Activated CD4-positive, alpha-beta T cell treated with anti-CD3 and anti-CD28 coated beads, Interleukin-2, Interleukin-6, amounts not matched to agents 100 ng/mL and 50 ng/mL, durations not matched to agents 16 hours and 8 hours (primary cell): ENCODE measurements around the gene SPTBN5.
A peak's percentile ranks its signal among the peaks of the same experiment; 100 is the strongest.

Source experiments
- DNase-seq: peaks from one replicate; pipeline ENCODE4 v3.0.0-alpha.2; 2020

The SPTBN5 gene

DNA sequence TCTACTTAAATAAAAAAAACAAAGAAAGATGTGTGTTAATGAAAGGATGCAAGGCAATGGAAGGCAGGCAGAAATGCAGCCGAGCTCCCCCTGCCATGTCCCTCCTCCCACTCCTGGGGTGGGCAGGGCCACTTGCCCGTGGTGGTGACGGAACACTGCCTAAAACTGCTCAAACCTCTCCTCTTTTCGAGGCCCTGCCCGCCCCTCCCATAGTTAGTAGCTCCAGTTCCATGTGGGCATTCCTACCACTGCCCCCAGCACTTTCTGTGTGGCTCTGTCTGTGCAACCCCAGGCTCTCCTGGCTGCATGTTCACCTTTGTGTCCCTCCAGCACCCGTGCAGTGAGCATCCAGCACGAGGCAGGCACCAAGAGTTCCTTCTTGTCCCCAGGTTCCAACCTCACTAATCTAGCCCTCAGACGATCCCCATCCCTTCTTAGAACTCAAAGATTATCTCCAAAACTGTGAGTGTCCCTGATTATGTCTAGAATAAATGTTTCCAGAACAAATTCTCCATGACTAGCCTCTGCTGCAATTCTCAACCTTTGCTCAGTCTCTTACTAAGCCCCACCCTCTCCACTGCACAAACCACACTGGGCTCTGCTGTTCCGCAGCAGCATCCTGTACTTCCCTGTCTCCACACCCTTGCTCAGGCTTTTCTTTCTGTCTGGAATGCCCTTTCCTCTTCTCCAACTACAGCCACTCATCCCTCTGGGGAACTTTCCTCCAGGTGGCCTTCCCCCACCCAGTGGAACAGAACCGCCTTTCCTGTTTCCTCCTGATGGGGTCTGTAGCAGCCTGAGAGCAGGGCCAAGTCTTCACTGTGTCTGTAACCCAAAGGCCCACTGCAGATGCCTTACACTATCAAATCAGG is 32.6 kb upstream of the SPTBN5 start:
- DNase-seq, result no peak

DNA sequence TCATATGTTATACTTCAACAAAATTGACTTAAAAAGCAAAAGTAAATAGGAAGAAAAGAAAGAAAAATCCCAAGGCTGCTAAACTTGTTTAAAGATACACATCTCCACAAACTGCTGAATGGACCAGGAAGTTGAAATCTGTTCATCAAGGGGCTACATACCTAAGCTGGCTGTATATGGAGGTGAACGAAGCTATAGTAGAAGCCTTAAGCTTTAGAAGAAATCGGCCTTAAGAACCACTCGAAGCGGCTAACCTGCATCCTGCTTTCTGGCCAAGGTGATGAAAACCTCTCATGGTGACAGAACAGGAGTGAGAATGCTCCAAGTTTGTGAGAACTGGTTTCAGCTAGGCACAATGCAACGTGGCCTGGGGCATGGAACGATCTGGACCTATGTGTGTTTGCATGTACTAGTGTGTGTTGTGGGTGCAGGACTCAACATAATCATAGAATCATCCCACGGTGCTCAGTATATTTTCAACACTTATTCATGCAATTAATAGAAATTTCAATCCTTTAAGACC is 31.3 kb upstream of the SPTBN5 start:
- no peak for DNase-seq

DNA sequence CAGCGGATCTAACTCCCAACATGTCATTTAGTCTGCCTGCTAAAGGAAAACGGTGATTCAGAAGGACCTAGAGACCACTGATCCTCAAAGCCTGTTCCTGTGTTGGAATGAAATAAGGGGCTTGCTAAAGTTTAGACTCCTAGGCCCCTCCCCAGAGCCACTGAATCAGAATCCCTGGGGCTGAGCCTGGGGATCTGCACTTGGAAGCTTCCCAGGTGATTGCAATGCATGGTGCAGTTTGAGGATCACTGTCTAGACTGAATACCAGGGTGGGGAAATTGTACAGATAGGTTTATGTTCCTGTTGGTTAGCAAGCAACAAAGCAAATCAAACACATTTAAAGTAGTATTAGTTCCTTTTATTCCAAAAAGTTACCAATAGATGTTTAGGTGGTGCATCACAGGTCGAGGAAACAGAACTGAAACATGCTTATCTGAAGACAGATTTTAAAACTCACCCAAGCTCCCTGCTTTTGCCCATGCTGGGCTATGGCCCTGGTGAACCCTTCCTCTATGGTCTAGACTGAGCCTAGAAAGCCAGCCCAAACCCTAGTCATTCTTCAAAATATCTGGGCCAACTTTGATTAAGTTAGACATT is 29.6 kb upstream of the SPTBN5 start:
- no peak for DNase-seq

DNA sequence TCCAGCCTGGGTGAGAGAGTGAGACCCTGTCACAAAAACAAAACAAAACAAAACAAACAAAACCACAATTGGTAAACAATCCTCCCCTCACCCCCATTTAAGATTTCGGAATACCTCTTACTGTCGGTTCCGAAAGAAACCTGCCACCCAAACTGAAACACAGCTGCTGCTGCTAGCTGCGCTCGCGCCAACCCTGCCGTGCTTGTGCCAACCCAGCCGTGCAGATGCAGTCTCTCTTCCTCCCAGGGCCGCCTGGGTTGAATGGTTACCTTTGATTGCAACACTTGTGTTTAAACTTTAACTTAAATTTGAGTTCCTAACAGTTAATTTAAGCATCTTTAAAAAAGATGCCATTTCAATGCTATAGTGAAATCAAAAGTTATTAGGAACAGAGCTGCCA is 28.5 kb upstream of the SPTBN5 start:
- DNase-seq, result no peak

DNA sequence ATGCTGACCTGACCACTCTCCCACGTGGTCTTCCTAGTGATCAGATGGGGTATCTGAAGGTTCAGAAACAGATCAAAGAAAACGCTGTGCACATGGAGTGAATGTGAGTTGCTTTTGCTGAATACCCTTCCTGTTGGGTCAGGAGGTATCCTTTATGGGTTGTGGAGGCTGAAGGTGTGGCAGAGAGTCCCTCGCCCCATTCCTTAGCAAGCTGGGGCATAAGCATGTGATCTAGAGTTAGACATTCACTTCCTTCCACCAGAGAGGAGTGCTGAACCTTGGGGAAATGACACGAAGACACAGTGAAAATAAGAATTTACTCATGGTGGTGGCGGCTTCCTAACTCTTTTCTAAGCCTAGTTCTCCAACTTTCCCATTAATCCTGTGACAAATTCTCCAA is 27.8 kb upstream of the SPTBN5 start:
- DNase-seq, result no peak

DNA sequence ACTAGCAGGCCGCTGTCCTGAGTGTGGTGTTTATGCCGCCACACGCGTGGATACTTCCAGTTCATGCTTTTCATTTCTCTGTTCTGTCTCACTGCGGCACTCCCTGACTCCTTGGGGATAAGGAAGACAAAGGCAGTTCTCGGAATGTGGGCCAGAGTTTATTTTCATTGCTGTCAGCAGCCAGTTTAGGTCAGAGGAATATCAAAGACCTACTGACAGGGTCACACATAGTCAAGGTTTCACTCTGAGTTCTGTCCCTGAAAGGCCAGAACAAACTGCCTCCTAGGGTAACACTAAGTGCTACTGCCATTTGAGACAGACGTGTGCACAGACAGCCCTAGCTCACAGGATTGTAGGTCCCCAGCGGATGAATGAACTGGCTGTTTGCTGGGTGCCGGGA is 27.3 kb upstream of the SPTBN5 start:
- no peak for DNase-seq

DNA sequence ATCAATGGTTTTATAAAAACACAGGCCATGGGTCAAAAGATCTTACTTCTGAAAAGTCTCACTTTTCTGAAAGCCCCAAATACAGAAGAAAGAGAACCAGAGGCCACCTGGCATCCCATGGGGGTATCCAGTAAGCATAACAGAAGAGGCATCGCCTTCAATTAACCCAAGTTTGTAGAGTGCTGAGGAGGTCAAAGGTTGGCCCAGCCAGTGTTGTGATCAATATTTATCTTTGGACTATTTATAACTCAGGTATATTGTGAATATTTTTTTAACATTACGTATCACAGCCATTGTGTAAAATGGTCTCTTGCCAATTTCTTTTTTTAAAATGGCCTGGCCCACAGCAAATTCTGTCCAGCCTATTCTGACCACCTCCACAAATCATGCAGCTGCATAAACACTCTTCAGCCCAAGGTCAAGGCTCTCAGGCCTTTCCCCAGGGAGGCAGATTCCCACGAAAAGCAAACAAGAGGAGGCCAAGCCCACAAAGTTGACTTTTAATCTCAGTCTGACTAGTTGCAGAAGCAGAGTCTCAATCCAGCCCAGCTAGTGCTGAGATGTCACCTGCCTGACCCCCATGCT is 26.2 kb upstream of the SPTBN5 start:
- no peak for DNase-seq

DNA sequence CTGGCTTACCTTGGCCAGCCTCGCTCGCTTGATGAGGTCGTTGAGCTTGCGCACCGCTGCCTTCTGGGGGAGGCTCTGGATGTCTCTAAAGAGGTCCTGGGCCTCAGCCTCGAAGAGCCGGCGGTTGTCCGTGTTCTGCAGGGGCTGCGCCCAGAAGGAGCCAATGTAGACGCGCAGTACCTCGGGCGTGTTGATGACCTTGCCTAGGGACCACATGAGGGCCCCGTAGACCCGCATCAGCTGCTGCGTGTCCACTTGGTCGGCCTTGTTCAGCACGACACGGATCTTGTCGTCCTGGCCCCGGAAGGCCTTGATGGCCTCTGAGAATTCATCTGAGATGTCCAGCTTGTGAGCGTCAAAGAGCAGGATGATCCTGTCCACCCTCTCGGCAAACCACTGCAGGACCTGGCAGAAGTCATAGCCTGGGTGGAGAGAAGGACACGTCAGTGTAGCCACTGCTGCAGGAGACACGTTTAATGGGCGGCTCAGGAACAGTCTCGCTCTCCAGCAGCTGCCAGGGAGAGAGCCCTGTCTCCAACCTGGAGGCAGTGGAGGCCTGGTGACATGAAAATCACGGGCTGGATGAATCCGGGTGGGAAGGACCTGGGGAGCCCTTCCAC is 25.5 kb upstream of the SPTBN5 start:
- no peak for DNase-seq

DNA sequence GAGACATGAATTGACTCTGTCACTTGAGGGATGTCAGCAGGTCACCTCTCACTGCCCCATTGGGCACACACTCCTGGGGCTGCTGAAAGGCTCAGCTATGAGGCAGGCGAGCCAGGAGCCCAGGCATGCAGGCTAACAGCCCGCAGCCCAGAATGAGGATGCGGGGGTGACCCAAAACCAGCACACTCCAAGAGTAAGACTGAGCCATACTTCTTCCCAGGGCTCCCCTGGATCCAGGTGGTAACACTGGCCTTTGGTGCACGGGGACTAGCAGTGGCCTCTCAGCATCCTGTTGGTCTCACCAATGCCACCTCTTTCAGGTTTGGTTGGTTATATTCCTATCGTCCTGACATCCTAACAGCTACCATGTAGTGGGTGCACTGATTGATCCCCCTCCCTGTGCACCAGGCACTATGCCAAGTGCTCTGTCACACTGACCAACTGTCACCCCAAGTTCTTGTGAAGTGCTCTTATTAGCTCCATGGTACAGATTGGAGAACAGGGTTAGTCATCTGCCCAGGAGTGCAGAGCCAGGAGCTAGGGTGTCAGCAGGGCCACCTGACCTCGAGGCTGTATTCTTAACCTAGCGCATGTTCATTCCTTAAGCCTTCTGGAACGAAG is 24.8 kb upstream of the SPTBN5 start:
- DNase-seq, result no peak

DNA sequence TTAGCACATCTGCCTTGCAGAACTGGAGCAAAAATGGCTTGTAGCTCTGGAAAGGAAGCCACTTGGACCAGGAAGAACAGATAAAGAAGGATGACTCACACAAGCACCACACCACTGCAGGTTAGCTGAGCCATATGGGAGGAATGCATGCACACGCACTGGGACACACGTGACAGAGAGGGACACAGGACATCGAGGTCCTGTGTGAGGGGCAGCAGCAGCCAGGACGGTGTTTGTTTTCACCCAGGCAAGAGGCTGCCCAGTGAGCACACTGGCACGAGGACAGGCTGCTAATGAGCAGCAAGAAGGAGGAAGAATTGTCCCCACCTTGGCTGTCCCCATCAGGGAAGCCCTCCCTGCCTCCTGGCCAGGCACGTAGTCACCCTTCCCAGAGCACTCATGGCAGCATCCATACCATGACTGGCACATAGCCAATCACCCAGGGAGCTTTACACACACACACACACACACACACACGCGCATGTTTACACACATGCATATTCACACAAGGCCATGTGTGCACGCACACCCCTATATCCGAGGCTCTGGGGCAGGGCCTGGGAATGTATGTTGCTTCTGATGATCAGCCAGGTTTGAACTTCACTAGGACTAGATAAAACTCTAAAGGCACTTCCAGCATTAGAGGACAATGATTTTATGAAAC is 24.0 kb upstream of the SPTBN5 start:
- DNase-seq, result no peak

DNA sequence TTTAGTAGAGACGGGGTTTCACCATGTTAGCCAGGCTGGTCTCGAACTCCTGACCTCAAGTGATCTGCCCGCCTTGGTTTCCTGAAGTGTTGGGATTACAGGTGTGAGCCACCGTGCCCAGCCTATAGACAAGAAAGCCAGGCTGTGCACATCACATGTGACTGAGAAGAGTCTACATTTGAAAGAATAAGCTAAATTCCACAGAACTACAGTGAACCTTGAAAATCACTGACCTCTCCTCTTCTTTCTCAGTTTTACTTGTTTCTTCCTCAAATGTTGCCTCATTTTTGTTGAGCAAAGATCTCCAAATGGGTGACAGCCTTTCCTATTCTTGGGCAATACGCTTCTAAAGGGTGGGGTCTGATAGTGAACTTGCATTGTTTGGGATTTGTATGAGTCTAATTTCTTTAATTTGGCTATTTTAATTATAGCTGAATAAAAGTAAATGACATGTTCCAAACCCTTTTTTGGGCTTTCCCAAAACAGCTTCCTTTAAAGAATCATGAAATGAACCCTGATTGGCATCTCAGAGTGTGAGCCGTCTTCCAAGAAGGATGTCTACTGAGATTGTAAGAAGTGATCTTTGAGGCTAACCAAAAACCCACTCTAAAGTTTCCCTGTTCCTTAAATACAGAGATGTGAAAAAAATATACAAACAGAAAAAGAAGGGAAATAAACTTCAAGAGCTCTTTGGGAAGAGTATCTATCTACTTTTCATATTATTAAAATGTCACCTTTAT is 21.6 kb upstream of the SPTBN5 start:
- no peak for DNase-seq

DNA sequence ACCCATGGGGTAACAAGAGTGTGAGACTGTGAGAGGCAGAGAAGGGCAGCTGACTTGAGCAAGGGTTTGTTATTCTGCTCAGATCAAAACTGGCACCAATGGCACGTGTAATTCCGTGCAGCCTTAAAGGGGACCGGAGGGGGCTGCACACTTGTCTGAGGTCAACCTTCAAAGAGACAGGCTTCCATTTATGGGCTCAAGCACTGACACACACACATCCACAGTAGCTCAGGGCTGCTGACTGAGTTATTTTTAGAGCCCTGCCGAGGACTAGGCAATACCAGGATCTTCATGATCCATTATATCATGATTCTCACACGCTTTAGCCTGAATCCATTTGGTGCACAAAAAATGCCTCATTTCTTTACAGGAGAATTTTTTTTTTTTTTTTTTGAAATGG is 20.6 kb upstream of the SPTBN5 start:
- DNase-seq, result no peak

DNA sequence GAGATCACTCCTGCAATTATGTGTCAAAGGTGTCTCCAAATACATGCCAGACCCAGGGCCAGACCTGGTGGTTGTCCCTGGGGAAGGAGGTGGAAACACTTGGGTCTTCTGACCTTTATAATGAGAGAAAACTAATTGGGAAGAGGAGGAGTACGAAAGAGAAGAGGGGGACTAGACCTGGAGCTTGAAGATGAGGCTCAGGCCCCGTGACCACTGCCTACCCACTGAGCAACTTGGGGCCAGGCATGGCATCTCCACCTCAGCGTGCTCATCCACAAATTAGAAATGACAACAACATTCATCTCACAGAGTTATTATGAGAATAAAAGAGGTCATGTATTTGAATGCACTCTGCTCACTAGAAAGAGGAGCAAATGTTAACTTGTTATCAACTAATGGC is 19.4 kb upstream of the SPTBN5 start:
- no peak for DNase-seq

DNA sequence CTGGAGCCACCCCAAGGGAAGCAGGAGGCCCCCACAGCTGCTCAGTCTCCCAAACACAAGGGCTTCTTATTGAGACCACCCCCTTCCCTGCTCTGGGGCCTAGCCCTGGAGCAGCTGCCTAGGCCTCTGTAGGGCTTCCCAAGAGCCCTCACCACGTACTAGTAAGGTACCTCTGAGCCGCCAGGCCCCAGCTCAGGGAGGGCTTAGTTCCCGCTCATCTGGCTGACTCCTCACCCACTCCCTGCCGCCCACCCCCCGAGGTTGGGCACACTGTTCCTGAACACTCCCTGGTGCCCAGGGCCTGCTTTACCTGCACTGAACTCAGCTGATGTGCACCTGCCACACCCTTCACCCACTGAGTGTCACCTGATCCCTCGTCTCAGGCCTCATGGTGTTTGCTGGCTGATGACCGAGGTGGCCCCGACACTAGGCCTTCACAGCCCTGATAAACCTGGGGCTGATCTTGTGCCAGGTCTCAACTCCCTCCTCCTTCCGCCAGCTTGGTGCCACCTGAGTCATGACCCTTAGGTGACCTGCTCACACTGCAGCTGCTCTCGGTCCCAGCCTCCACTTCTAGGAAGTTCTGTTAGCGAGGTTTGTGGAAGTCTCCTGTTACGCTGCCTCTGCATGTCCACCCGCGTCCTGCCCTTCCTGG is 18.0 kb upstream of the SPTBN5 start:
- DNase-seq, result no peak

DNA sequence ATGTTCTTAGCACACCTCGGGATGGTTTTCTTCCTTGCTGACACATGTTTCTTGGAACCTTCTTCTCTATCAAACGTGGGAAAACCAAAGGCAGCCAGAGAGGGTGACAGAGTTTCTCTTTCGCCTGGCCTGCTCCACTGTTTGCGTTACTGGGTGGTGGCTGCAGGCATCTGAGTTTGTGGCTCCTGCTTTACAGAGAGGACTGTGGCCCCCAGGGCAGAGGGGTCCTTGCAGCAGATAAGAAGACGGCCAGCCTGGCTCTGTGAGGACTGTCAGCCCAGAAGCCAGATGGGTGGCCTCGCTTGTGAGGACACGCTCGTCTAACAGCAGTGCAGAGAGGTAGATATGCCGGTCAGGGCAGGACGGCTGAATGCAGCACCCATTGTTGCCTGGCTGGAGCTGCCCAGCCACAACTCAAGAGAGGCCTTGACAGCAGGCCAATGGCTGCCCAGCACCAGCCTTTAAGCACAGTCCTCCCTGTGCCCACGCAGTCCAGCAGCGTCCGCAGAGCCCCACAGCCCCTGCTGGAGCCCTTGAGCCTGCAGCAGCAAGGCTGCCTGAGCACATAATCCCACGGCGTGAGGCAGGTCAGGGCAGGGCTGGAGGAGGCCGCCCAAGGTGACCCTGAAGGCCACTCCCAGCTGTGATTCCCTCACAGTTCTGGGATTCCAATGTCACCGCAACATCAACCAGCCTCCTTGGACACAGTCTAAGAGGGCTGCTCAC is 15.0 kb upstream of the SPTBN5 start:
- no peak for DNase-seq

DNA sequence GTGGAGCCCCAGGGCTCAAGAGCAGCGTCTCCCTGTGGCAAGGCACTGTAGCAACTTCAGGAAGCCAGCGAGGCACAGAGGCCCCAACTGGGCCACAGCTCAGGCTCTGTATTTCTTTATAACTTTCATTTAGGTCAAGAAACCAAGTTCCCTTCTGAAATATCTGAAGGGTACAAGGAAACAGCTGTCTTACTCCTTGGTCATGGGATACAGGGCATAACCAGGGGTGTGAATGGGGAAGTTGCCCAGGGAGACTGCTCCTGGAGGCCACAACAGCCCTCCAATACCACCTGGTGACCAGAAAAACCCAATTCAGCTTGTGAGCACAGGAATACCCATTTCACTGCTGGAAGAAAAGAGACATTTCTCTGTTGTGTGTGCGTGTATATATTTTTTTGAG is 13.3 kb upstream of the SPTBN5 start:
- DNase-seq, result no peak

DNA sequence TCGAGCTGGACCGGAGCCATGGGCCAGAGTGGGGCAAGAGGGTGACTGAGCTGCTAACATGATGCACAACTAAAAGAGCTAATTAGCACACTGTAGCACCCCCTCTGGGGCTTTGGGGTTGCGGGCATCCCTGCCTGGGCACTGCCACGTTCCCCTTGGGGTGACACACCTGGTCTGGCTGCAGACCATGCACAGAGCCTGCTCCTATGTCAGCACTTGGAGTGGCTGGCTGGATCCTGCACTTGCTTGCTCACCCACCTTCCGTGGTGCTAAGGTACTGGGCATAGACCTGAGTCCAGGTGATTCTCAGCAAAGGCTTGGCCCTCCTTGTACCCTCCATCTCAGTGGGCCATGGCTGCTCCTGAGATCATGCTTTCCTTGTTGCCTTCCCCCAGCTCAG is 12.8 kb upstream of the SPTBN5 start:
- no peak for DNase-seq

DNA sequence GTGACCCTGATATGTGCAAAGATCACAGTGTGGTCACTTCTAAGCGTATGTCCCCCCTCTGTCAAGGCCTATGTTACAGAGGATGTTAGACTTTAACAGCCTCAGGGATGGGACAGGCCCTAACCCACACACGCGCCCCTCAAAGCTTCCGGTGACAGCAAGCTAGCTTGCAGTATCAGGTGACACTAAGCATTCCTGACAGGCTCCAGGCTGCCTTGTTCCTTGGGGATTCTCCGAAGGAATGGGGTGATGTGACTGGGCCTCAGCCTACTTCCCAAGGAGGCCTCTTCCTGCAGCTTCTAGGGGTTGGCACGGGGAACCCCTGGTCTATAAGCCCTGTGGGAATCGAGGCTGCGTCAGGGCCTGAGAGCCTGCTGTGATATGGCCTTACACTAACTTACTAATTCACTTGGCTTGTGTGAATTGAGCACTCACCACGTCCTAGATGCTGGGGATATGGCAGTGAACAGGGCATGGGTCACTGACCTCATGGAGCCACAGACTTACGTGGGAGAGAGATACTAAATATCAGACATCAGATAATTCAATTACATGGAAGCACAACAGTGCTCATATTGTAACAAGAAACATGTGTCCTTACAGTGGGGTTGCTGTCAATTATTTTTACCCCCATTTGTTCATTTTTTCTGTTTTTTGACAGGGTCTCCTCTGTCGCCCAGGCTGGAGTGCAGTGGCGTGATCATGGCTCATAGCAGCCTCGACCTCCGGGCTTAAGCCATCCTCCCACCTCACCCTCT is 11.4 kb upstream of the SPTBN5 start:
- no peak for DNase-seq

DNA sequence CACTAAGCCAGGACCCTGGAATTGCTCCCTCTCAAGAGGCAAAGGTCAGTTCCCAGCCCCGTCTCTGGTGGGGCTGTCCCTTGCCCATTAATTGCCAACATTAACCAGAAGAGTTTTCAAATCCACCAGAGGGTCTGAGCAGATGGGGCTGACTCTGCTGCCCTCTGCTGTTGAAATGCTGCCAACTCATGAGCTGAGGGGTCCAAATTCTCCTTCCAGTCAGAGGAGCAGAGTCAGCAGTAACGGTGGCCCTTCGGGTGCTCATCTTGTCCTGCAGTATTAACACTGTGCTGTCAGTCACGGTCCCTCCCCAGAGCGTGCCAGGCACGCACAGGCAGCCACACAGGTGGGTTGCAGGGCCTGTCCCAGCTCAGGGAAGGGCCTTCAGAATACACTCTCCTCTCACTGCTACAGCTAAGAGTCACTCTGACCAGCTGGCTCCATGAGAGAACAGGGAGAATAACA is 10.7 kb upstream of the SPTBN5 start:
- peak; percentile 74 for DNase-seq

DNA sequence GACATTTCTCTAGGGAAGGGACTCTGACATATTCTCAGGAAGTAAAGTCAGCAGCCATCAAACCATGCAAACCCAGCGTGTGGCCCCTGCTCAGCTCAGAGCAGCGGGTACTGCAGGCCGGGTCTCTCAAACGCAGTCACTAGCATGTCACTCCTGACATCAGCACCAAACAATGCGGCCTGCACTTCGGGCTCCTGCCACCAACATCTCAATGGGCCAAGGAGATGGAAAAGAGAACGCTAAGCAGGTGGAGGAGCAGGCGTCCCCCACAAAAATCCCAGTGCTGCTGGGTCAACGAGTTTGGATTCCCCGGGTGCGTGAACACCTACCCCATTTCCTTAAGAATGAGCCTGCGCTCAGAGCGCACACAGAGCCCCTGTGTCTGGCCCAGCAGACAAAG is 9.9 kb upstream of the SPTBN5 start:
- DNase-seq, result no peak
